Subcutaneous adipose tissue (tissue), 4 donors: Measurements from ENCODE around the gene RFX2. TPM values are rescaled to one million over a fixed set of nuclear protein-coding genes. Genes with fewer than 3 reads are reported as not detected.

Experiments used
- CTCF ChIP-seq: fragments of 450-650 bp; IDR thresholded peaks from one replicate; pipeline ENCODE4 v1.5.1; 2016; ENCODE audit warnings: low read depth, mild to moderate bottlenecking, control low read depth, antibody characterized with exemption, moderate library complexity
- total RNA-seq, 4 donors: library from RNA; depleted of rRNA; stranded (reverse); fragments of >200 nt; gene quantifications; one replicate each; pipeline ENCODE4 v1.1.0, GENCODE V29; 2016

The RFX2 gene
- total RNA-seq, 4 donors from 2014 or later, result 2.9 to 8.9 (median 7.2) TPM

GRCh38 chr19:6103217-6103644 lies 7.1 kb downstream of the RFX2 start:
- TF ChIP-seq CTCF, result no peak

GRCh38 chr19:6101991-6102390 lies 8.3 kb downstream of the RFX2 start:
- TF ChIP-seq CTCF, result no peak

GRCh38 chr19:6101291-6101825 lies 8.9 kb downstream of the RFX2 start:
- no peak for TF ChIP-seq CTCF

GRCh38 chr19:6100284-6100915 lies 9.9 kb downstream of the RFX2 start:
- no peak for TF ChIP-seq CTCF

- no peak for TF ChIP-seq CTCF
These were observed 10.7 kb downstream of the RFX2 start for GRCh38 chr19:6099599-6099998.

GRCh38 chr19:6099033-6099432 lies 11.3 kb downstream of the RFX2 start:
- TF ChIP-seq CTCF, result no peak

- no peak for TF ChIP-seq CTCF
These were observed 11.7 kb downstream of the RFX2 start for GRCh38 chr19:6098574-6098973.
